GM21825 (cell line): ENCODE results near the gene KIAA1217.
A peak's percentile ranks its signal among the peaks of the same experiment; 100 is the strongest.

ENCODE experiments used
- ATAC-seq: cut with Tn5 transposase; IDR thresholded peaks from one replicate; pipeline ENCODE4 v1.9.1; 2021; ENCODE audit warnings: mild to moderate bottlenecking, moderate library complexity; ENCODE audit not compliant: unreplicated experiment

KIAA1217 gene, protein sequence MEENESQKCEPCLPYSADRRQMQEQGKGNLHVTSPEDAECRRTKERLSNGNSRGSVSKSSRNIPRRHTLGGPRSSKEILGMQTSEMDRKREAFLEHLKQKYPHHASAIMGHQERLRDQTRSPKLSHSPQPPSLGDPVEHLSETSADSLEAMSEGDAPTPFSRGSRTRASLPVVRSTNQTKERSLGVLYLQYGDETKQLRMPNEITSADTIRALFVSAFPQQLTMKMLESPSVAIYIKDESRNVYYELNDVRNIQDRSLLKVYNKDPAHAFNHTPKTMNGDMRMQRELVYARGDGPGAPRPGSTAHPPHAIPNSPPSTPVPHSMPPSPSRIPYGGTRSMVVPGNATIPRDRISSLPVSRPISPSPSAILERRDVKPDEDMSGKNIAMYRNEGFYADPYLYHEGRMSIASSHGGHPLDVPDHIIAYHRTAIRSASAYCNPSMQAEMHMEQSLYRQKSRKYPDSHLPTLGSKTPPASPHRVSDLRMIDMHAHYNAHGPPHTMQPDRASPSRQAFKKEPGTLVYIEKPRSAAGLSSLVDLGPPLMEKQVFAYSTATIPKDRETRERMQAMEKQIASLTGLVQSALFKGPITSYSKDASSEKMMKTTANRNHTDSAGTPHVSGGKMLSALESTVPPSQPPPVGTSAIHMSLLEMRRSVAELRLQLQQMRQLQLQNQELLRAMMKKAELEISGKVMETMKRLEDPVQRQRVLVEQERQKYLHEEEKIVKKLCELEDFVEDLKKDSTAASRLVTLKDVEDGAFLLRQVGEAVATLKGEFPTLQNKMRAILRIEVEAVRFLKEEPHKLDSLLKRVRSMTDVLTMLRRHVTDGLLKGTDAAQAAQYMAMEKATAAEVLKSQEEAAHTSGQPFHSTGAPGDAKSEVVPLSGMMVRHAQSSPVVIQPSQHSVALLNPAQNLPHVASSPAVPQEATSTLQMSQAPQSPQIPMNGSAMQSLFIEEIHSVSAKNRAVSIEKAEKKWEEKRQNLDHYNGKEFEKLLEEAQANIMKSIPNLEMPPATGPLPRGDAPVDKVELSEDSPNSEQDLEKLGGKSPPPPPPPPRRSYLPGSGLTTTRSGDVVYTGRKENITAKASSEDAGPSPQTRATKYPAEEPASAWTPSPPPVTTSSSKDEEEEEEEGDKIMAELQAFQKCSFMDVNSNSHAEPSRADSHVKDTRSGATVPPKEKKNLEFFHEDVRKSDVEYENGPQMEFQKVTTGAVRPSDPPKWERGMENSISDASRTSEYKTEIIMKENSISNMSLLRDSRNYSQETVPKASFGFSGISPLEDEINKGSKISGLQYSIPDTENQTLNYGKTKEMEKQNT (N-terminal part only)

DNA sequence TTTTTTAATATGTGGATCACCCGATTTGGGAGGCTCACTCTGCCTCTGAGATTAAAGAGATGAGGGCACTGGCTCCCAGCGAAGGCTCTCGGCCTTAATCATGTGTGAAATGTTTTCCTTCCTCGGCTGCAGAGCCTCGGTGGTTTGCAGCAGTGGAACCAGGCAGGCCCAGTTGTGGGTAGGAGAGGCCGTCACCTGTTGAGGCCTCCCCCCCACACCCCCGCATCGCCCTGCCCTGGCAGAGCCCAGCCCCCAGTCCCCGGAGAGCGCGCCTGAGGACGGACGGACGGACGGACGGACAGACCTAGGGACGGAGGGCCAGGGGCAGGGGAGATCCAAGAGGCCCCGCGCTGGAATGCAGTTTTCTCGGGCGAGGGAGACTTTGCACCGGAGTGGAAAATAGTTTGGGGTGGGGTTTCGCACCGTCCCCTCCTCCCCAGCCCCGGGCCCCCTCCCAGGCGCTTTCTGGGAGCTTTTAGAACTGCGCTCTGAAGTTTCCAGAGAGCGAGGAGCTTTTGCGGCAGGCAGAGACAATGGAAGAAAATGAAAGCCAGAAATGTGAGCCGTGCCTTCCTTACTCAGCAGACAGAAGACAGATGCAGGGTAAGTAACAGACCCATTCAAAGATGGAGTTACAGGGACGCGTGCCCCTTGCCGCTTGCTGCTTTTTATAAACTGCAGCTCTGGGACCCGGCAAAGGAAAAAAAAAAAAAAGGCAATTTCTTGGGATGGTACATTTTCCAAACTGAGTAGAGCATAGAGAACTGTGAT lies at the start of gene KIAA1217:
KIAA1217 (plus strand) TSS at position 478 of the 771 bp plus-strand sequence; CDS start at position 534, 56 bp downstream.
- peak; percentile 21 for ATAC-seq

GRCh38 chr10:24162206-24162985 lies 46.5 kb upstream of the KIAA1217 start:
- ATAC-seq: no peak

- no peak for ATAC-seq
These were observed 45.5 kb upstream of the KIAA1217 start for GRCh38 chr10:24163485-24163884.

GRCh38 chr10:24168258-24169170 lies 40.4 kb upstream of the KIAA1217 start:
- no peak for ATAC-seq

GRCh38 chr10:24170199-24170598 lies 38.7 kb upstream of the KIAA1217 start:
- ATAC-seq: no peak

- no peak for ATAC-seq
These were observed 36.0 kb upstream of the KIAA1217 start for GRCh38 chr10:24172909-24173308.

- no peak for ATAC-seq
These were observed 34.9 kb upstream of the KIAA1217 start for GRCh38 chr10:24174014-24174413.

- ATAC-seq: no peak
These were observed 32.3 kb upstream of the KIAA1217 start for GRCh38 chr10:24176658-24177057.

DNA sequence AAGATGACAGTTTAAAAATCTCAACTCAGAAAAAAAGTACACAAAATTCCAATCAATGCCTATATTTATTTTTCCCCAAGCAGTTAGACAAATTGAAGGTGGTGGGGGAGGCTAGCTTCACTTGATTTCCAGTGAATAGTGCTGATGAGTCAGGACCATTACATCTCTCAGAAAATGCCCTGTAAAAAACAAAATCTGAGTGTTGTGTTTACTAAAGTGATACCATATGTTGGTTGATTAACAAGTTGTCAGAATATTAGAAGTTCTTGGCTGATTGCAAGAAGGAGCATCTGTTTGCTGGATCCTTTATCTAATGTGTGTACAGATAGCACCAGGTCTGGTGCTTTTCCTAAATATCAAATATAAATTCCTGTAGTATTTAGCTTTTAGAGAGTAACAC lies 31.3 kb upstream of the KIAA1217 start:
- no peak for ATAC-seq

DNA sequence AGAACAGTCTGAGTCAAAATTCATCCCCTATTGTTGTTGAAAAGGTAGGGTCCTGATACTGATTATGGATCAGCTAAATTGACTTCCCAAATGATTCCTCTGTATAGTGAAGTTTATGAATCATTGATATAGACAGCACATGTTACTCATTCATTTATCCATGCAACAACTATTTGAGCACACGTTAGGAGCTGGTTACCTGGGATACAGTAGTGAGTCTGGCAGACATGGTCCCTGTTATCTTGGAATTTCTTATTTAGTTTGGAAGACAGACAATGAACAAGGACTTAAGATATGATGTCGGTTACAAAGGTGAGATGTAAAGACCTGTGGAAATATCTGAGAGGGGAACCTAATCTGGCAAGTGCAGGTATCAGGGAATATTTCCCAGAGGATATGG lies 28.0 kb upstream of the KIAA1217 start:
- ATAC-seq: no peak

DNA sequence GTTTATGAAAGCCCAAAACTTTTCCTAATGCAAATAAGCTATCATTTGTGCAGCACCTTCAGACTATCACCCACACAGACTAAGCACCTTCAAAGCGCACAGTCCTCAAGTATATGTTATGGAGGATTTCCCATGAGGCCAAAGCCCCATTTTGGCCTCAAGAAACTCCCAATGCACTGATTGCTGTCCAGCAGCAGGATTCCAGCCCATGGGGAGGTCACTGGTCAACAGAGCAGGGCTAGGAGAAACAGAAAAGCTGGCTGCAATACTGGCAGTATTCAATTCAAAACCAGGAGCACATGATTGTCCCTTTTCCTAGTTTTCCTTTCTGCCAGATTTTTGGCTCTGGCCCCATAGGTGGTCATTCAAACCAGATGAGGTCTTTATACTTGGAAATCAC lies 24.5 kb upstream of the KIAA1217 start:
- no peak for ATAC-seq

DNA sequence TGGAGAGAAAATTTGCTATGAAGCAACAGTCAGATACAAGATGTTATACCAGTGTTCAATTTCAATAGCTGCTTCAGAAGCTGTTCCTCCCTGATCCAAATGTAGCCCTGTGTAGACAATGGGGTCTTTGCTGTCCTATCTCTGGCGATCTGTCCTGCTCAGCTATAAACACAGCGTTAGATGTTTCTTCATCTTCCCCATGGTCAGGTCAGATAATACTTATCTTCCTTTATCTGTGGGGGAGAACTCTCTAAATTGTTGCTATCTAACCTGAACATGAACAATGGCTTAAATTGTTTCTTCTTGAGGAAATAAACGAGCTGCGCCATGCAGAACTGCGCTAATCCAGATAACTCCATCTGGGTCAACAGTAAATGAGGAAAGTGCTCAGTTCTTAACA lies 15.6 kb upstream of the KIAA1217 start:
- no peak for ATAC-seq

DNA sequence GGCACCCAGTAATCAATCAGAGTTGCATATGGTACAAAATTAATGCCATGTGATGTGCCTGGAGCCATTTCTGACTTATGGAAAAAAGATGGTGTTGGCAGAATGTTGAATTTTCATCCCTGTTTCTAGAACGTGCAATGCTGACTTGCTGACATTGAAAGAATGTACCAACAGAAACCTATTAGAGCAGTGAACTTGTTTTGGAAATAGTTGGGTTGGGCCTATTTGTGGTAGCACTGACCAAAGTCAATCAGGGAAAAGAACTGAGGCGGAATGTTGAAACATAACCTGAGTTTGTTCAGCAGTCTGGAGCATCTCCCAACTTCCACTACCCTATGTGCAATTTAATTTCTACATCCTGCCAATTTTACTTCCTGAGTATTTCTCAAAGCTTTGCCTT lies 11.7 kb upstream of the KIAA1217 start:
- no peak for ATAC-seq

GRCh38 chr10:24201503-24202180 lies 7.3 kb upstream of the KIAA1217 start:
- no peak for ATAC-seq

- ATAC-seq: no peak
These were observed 6.8 kb upstream of the KIAA1217 start for GRCh38 chr10:24202181-24202570.

DNA sequence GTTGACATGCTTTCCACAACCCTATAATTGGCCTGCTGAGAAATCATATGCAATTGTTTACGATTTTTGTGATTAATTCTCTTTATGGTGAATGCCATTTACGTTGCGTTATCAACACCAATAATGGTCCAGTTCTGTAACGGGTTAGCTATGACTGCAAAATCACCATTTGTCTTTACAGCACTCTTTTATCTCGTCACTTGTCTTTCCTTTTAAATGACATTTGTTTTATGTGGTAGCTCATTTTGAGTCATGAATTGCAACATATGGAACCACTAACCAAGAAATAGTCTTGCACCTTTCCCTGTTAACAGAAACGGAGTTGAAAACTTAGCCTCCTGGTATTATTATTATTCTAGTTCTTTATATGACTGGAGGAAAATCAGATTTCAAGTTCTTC lies 3.1 kb upstream of the KIAA1217 start:
- ATAC-seq: no peak

DNA sequence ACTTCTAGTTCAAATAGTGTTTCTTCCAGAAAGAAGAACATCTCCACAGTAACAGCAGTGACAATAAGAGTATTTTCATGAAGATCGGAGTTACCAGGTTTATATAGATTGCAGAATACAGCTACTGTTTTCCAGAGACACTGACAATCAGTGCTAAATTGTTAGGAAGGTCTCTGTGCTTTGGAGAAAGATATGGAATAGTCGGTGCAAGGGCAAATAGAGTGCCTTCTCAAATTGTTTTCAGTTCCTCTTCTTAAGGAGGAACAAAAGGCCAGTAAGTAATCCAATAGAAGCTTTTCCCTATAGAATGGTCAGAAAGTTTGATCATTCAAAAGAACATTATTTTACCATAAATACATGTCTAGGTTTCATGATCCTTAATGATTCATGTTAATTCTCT lies 2.6 kb upstream of the KIAA1217 start:
- ATAC-seq: no peak

DNA sequence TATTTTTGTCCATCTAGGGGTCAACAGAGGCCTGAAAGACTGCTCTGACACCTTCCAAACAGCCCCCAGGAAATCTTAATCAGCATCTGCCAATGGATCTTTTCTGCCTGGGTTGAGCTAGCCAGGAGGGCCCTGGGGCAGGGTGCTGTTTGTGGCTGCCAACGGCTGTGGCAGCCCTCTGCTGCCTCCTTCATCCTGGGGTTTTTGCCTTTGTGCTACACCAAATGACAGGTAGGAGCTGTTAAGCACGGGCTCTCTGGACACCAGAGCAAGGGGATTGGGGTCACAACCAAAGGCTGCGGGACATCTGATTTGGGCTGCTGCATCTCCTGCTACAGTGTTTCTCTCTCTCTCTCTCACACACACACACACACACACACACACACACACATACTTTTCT lies 2.0 kb upstream of the KIAA1217 start:
- no peak for ATAC-seq
